Activated CD8-positive, alpha-beta memory T cell treated with anti-CD3 and anti-CD28 coated beads for 48 hours (primary cell): ENCODE results near the gene KRT3.

ENCODE experiments used
- DNase-seq, 3 experiments: peaks; one replicate each; pipeline ENCODE4 v3.0.0-alpha.2; 2020; ENCODE audit warnings: low read depth in 2 of 3, low spot score in 2 of 3

The KRT3 gene

GRCh38 chr12:52814710-52815155, 18.8 kb upstream of the KRT3 start:
- no peak for DNase-seq

GRCh38 chr12:52813885-52814709, 18.2 kb upstream of the KRT3 start, which contains the start of gene KRT4:
Gene KRT4, minus strand, starts transcription at chr12:52814116. Its CDS starts 58 bp downstream, at chr12:52814058.
- DNase-seq, result no peak

GRCh38 chr12:52813203-52813819, 17.4 kb upstream of the KRT3 start:
- DNase-seq, result no peak

- no peak for DNase-seq
These were observed 16.8 kb upstream of the KRT3 start for GRCh38 chr12:52812749-52813148.

GRCh38 chr12:52812073-52812400, 16.1 kb upstream of the KRT3 start:
- DNase-seq, result no peak

- DNase-seq, result no peak
These were observed 15.5 kb upstream of the KRT3 start for GRCh38 chr12:52811191-52812072.

GRCh38 chr12:52810554-52810953, 14.6 kb upstream of the KRT3 start:
- no peak for DNase-seq

GRCh38 chr12:52809166-52809565, 13.2 kb upstream of the KRT3 start:
- DNase-seq, result no peak

- DNase-seq, result no peak
These were observed 12.8 kb upstream of the KRT3 start for GRCh38 chr12:52808573-52809160.

- no peak for DNase-seq
These were observed 11.9 kb upstream of the KRT3 start for GRCh38 chr12:52807544-52808470.

GRCh38 chr12:52806821-52807543, 11.1 kb upstream of the KRT3 start:
- DNase-seq, result no peak

GRCh38 chr12:52806169-52806811, 10.4 kb upstream of the KRT3 start:
- DNase-seq, result no peak

GRCh38 chr12:52805739-52806138, 9.8 kb upstream of the KRT3 start:
- no peak for DNase-seq

- DNase-seq, result no peak
These were observed 9.1 kb upstream of the KRT3 start for GRCh38 chr12:52805000-52805399.

- DNase-seq, result no peak
These were observed 6.5 kb upstream of the KRT3 start for GRCh38 chr12:52802442-52802841.

- no peak for DNase-seq
These were observed 5.9 kb upstream of the KRT3 start for GRCh38 chr12:52801773-52802172.

GRCh38 chr12:52800259-52800917, 4.5 kb upstream of the KRT3 start:
- DNase-seq, result no peak

GRCh38 chr12:52799505-52800211, 3.7 kb upstream of the KRT3 start:
- DNase-seq, result no peak
